ENCODE results near the gene RTN4RL1.

The RTN4RL1 gene, protein sequence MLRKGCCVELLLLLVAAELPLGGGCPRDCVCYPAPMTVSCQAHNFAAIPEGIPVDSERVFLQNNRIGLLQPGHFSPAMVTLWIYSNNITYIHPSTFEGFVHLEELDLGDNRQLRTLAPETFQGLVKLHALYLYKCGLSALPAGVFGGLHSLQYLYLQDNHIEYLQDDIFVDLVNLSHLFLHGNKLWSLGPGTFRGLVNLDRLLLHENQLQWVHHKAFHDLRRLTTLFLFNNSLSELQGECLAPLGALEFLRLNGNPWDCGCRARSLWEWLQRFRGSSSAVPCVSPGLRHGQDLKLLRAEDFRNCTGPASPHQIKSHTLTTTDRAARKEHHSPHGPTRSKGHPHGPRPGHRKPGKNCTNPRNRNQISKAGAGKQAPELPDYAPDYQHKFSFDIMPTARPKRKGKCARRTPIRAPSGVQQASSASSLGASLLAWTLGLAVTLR

DNA sequence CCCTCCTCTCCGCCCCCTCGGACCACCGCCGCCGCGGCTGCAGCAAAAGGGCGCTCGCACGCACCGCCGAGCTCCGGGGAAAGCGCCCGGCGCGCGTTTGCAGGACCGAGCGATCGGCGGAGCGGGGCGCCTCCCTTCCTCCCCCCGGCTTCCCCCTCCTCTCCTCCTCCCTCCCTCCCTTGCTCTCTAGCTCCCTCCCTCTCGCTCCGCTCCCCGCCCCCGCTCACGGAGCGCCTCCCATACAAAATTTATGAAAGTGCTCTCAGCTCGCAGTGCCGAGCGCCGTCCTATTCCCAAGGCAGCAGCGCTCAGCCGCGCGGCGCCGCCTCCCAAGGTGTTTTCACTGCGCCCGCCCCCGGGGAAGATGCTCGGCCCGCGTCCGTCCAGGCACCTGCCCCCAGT lies at the start of gene RTN4RL1:
Gene RTN4RL1, minus strand, starts transcription at position 115 of the 402 bp plus-strand sequence. CDS start 469 bp downstream, outside the sequence.
- peak within 1 kb of the TSS; percentile 70 for H3K4me3 ChIP-seq
- no peak for DNase-seq (ENCODE audit: low spot score)
- peak within 1 kb of the TSS in 1 of 2 donors; percentile 28 for H3K27ac ChIP-seq
- TF ChIP-seq, protein P1, sequence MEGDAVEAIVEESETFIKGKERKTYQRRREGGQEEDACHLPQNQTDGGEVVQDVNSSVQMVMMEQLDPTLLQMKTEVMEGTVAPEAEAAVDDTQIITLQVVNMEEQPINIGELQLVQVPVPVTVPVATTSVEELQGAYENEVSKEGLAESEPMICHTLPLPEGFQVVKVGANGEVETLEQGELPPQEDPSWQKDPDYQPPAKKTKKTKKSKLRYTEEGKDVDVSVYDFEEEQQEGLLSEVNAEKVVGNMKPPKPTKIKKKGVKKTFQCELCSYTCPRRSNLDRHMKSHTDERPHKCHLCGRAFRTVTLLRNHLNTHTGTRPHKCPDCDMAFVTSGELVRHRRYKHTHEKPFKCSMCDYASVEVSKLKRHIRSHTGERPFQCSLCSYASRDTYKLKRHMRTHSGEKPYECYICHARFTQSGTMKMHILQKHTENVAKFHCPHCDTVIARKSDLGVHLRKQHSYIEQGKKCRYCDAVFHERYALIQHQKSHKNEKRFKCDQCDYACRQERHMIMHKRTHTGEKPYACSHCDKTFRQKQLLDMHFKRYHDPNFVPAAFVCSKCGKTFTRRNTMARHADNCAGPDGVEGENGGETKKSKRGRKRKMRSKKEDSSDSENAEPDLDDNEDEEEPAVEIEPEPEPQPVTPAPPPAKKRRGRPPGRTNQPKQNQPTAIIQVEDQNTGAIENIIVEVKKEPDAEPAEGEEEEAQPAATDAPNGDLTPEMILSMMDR (IDR thresholded peaks at IDR 0.05) = no peak

DNA sequence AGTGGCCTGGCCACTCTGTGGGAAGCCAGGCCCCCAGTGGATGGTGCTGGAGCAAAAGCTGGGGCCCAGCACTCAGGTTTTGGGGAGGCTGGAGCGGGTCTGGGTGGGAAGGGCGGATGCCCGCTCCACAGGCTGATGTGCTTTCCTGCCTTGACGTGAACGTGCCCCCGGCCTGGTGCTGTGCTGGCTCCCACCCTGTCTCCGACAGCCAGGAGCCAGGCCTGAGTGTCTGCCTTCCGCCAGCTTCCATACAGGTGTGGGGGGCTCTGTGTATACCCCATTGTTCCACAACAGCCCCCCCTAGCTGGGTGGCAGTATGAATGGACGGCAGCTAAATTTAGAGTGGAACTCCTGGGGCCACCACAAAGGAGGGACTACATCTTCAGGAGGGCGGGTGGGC lies 49.8 kb upstream of the RTN4RL1 start:
- DNase-seq (ENCODE audit: low spot score) = no peak

DNA sequence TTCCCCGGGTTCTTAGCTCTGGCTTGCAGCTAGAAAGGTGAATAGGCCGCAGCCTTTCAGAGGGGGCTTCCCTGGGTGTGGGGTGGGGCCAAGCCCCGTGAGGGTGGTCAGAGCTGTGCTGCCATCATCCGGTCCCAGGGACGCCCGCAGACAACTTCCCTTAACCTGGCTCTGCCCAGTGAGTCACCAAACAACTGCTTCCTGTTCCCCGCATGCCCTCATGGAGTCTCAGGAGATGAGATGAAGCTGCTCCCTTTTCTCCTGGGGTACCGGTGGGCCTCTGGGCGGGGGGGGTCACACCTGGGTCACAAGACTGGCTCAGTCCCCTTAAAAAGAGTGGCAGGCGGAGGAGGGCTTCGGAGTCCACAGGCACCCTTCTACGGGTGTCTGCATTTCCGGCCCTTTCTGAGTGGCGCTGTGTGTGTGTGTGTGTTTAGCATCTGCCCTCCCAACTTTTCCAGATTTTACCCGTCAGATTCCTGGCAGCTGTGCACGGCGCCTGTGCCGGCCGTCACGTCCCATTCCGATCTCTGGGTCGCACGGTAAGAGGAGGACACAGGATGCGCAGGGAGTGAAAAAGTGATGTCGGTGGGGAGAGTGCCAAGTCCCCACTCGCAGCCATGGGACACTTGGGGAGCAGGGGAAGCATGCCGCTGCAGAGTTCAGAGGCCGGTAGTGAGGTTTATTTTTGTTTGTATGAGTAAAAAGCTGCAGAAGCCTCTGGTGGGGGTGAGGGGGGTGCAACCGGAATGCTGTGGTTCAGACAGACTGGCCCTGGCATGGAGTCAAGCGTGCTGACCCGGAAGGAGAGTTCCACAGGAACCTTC lies 46.5 kb upstream of the RTN4RL1 start:
- TF ChIP-seq, protein P1 (IDR thresholded peaks at IDR 0.05) = no peak
- peak overlapping the region in 1 of 2 donors; percentile 83 for H3K27ac ChIP-seq
- no peak overlapping the region for H3K4me3 ChIP-seq
- DNase-seq (ENCODE audit: low spot score) = no peak

More for the DNA sequence above, 49.8 kb upstream of the RTN4RL1 start:
- TF ChIP-seq, protein P1 (IDR thresholded peaks at IDR 0.05) = no peak
- H3K27ac ChIP-seq = peak overlapping the region in 1 of 2 donors; percentile 69
- H3K4me3 ChIP-seq = no peak overlapping the region

DNA sequence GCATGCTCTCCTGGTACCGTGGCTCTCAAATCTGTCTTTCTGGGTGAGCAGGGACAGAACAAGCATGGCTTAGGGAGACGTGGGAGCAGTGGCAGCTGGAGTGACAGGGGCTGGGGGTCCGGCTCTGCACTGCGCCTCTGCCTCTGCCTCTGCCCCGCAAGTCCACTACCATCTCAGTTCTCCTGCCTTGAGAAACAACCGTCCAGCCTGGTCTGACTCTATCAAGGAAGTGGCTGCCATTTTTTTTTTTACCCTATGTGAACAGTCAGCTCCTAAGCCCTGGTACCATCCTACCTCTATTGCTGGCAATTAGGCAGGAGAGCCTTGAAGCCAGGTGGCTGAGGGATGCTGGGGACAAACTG lies 45.9 kb upstream of the RTN4RL1 start:
- DNase-seq (ENCODE audit: low spot score) = no peak
- Histone ChIP-seq H3K4me3 (no peak overlapping the region), H3K27ac (peak overlapping the region in 1 of 2 donors; percentile 83)
- TF ChIP-seq, protein P1 (IDR thresholded peaks at IDR 0.05) = no peak

DNA sequence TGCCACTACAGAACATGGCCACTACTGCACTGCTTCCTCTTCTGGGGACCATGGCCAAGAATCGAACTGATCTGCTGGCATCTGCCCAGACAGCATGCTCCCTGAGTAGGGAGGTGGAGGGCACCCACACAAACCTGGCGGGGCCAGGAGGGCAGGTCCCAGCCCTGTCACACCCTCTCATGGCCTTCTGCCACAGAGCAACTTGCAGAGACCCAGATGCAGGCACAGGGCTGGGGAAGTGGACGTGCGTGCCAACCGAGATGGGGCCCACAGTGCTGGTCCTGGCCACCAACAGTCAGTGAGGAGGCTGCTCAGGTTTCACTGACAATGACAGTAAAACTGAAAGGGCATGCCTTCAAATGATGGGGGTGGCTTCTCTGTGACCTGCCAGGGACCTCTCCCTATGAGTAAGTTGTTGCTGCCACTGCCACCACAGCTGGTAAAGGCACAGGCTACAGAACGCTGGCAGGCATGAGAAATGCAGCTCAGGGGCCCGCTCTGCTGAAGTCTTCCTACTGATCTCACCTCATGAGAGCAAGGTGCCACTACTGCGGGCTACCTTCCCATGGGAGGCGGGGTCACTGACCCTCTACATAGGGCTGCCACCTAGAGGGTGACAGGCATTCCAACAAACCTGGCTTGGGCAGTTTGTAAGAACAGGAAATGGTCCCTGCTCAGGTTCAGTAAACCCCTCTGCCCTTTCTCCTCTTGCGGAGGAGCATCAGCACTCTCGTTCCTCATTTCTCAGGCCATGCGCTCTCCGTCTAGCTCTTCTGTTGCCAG lies 45.3 kb upstream of the RTN4RL1 start:
- Histone ChIP-seq H3K27ac (peak overlapping the region in 1 of 2 donors; percentile 83), H3K4me3 (no peak overlapping the region)
- TF ChIP-seq, protein P1 (IDR thresholded peaks at IDR 0.05) = no peak
- no peak for DNase-seq (ENCODE audit: low spot score)

DNA sequence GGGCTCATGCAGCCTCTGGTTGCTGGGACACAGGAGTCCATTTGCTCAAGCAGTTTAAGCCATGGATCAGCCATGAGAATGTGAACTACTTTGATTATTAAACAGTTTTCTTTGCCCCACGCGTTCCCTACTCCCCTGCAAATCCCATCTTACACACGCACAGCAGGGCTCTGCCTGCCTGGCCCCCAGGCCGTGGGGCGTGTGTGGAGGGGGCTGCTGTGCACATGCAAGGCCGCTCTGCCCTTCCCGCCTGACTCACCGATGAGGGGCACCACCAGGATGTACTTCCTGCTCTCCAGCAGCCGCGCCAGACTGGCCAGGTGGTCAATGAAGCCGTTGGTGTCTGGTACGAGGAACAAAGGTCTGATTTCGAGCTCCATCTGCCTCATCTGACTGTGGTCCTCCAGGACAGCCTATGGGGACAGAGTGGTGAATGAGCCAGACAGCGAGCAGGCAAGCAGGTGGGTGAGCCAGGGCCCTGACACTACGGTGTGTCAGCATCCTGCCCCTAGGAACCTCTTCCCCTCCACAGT lies 43.5 kb upstream of the RTN4RL1 start:
- Histone ChIP-seq H3K27ac (peak overlapping the region; percentile 7 to 84), H3K4me3 (no peak overlapping the region)
- TF ChIP-seq, protein P1 (IDR thresholded peaks at IDR 0.05) = no peak
- DNase-seq (ENCODE audit: low spot score) = no peak

All from coronary artery (tissue), 2 donors.